Tibial artery (tissue), 4 donors: ENCODE measurements around the gene ZNF214.

Source experiments
- DNase-seq, 2 donors: peaks; one replicate each; pipeline ENCODE4 v3.0.0-alpha.2; 2019
- H3K27ac ChIP-seq, 2 donors: fragments of 200-600 bp; sonication (generic) in 1 of 2; 1 replicate in 1 of 2; 2 replicates in 1 of 2; pipeline ENCODE4 v1.5.1; 2018 to 2019; ENCODE audit warnings: mild to moderate bottlenecking in 1 of 2
- H3K27me3 ChIP-seq, 2 donors: fragments of 200-600 bp; sonication (generic) in 1 of 2; one replicate each; pipeline versions ENCODE4 v1.5.1 to v1.6.0; 2016 to 2019
- H3K36me3 ChIP-seq, 3 donors: fragments of 200-600 bp; sonication (generic) in 2 of 3; one replicate each; pipeline ENCODE4 v1.5.1; 2016 to 2019; ENCODE audit warnings: mild to moderate bottlenecking in 2 of 3
- H3K4me1 ChIP-seq, 4 donors: fragments of 200-600 bp; sonication (generic) in 2 of 4; 1 replicate in 3 of 4; 2 replicates in 1 of 4; pipeline ENCODE4 v1.5.1; 2016 to 2019
- H3K4me3 ChIP-seq, 2 donors: fragments of 200-600 bp; sonication (generic) in 1 of 2; 1 replicate in 1 of 2; 2 replicates in 1 of 2; pipeline ENCODE4 v1.5.1; 2018 to 2019; ENCODE audit warnings: mild to moderate bottlenecking in 2 of 2
- H3K9me3 ChIP-seq, 3 donors: fragments of 200-600 bp; sonication (generic) in 1 of 3; one replicate each; pipeline ENCODE4 v1.5.1; 2016 to 2019
- intact Hi-C: fragments of 100-400 bp; cut with DNase I; formaldehyde crosslinking; loops from one replicate; pipeline ENCODE4 v1.15.0; 2023; ENCODE audit warnings: low total_unique reads
- TF ChIP-seq, protein P1 (sequence below), 2 experiments: fragments of 200-600 bp in 1 of 2; fragments of 450-650 bp in 1 of 2; IDR thresholded peaks; one replicate each; pipeline ENCODE4 v1.5.1; 2017 to 2019; ENCODE audit warnings: antibody characterized with exemption in 2 of 2, mild to moderate bottlenecking in 1 of 2, moderate library complexity in 1 of 2

ZNF214 gene

DNA sequence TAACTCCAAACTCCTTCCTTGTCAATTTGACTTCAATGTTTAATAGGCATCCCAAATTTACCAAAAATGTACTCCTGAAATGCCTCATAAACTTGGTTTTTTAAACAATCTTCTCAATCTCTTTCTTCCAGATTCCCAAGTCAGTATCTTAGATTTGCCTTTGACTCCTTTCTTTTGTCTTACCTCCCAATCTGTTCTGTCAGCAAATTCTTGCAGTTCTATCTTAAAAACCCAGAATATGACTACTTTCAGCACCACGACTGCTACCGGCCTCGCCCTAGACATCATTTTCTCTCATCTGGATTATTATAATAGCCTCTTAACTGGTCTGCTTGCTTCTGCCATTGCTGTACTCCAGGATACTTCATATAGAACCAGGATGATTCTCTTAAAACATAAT lies 8.0 kb upstream of the ZNF214 start:
- H3K36me3 ChIP-seq, result no peaks in the 10 kb centered on the region
- H3K27ac ChIP-seq, result no peak overlapping the region
- no peaks in the 10 kb centered on the region for H3K9me3 ChIP-seq
- TF ChIP-seq, protein P1, sequence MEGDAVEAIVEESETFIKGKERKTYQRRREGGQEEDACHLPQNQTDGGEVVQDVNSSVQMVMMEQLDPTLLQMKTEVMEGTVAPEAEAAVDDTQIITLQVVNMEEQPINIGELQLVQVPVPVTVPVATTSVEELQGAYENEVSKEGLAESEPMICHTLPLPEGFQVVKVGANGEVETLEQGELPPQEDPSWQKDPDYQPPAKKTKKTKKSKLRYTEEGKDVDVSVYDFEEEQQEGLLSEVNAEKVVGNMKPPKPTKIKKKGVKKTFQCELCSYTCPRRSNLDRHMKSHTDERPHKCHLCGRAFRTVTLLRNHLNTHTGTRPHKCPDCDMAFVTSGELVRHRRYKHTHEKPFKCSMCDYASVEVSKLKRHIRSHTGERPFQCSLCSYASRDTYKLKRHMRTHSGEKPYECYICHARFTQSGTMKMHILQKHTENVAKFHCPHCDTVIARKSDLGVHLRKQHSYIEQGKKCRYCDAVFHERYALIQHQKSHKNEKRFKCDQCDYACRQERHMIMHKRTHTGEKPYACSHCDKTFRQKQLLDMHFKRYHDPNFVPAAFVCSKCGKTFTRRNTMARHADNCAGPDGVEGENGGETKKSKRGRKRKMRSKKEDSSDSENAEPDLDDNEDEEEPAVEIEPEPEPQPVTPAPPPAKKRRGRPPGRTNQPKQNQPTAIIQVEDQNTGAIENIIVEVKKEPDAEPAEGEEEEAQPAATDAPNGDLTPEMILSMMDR (IDR thresholded peaks at IDR 0.05), result no peak
- H3K27me3 ChIP-seq, result no peaks in the 10 kb centered on the region
- H3K4me1 ChIP-seq, result no peaks in the 10 kb centered on the region
- no peak for DNase-seq
- no peak overlapping the region for H3K4me3 ChIP-seq
- intact Hi-C loops, result no loop called here

DNA sequence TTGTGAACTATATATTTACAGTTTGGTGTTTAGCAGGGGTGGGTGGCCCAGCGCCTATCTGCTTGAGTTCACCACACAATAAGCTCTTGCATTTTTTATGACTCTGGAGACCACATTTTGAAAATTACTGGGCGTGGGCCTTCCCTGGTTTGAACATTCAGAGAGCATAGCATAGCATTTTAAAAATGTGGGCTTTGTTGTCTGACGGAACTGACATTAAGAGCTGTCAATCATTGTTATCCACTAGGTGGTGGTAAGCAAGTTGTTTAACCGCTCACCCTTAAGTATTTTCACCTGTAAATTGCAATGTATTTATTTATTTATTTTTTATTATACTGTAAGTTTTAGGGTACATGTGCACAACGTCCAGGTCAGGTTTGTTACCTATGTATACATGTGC lies 1.2 kb upstream of the ZNF214 start:
- Histone ChIP-seq H3K36me3 (no peaks in the 10 kb centered on the region), H3K9me3 (no peaks in the 10 kb centered on the region), H3K4me1 (peaks cover 0 to 13% (median 6%) of the 10 kb centered on the region in 4 donors), H3K27me3 (no peaks in the 10 kb centered on the region), H3K4me3 (no peak overlapping the region), H3K27ac (no peak overlapping the region)
- no peak for DNase-seq
- TF ChIP-seq, protein P1 (IDR thresholded peaks at IDR 0.05), result no peak
- intact Hi-C loops, result no loop called here

- Histone ChIP-seq H3K36me3 (no peaks in the 10 kb centered on the region), H3K9me3 (no peaks in the 10 kb centered on the region), H3K27me3 (no peaks in the 10 kb centered on the region), H3K4me1 (peaks cover 0 to 13% (median 6%) of the 10 kb centered on the region in 4 donors), H3K27ac (peak overlapping the region; percentile 82 to 83), H3K4me3 (peak overlapping the region; percentile 64 to 76)
- intact Hi-C loops, result no loop called here
- TF ChIP-seq, protein P1 (IDR thresholded peaks at IDR 0.05), result no peak
- DNase-seq, result peak in 1 of 2 donors; percentile 21
Measured at GRCh38 chr11:7019500-7020182, 505 bp downstream of the ZNF214 start.

GRCh38 chr11:7016011-7016410 lies 4.1 kb downstream of the ZNF214 start:
- Histone ChIP-seq H3K4me1 (peaks cover 0 to 9% (median 3%) of the 10 kb centered on the region in 4 donors), H3K9me3 (no peaks in the 10 kb centered on the region), H3K4me3 (no peak overlapping the region), H3K36me3 (no peaks in the 10 kb centered on the region), H3K27me3 (no peaks in the 10 kb centered on the region), H3K27ac (no peak overlapping the region)
- DNase-seq, result no peak
- intact Hi-C loops, result no loop called here
- TF ChIP-seq, protein P1 (IDR thresholded peaks at IDR 0.05), result no peak

DNA sequence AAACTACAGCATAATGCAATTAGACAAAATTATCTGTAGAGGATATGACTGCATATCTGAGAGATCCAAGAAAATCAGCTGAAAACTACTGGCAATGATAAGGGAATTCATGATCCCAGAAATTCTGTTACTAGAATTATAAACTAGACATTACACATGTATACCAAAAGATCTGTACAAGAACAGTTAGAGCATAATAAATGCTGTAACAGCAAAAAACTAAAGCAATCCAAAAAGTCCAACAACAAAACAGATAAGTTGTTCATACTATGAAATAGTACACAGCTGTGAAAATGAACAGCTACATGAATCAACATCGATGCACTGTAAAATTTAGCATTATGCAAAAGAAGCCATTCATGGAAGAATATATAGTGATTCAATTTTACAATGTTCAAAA lies 6.0 kb downstream of the ZNF214 start:
- intact Hi-C loops, result no loop called here
- Histone ChIP-seq H3K27me3 (no peaks in the 10 kb centered on the region), H3K27ac (no peak overlapping the region), H3K4me3 (no peak overlapping the region), H3K9me3 (no peaks in the 10 kb centered on the region), H3K36me3 (no peaks in the 10 kb centered on the region), H3K4me1 (no peaks in the 10 kb centered on the region)
- no peak for DNase-seq
- TF ChIP-seq, protein P1 (IDR thresholded peaks at IDR 0.05), result no peak
